ENCODE results near the gene EPC1.
"Not testable (repeated sequence)": the region's sequence is repeated elsewhere in the genome, so short reads cannot be mapped to it uniquely, and the experiment has no call there.

EPC1 gene

DNA sequence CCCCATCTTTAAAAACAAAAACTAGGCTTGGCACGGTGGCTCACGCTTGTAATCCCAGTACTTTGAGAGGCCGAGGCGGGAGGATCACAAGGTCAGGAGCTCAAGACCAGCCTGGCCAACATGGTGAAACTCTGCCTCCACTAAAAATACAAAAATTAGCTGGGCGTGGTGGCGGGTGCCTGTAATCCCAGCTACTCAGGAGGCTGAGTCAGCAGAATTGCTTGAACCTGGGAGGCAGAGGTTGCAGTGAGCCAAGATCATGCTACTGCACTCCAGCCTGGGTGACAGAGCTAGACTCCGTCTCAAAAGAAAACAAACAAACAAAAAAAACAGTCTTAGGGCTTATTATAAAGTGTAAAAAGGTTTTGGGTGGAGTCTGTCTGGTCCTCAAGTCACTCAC is 117.2 kb downstream of the EPC1 start:
- DNase-seq, result not testable (repeated sequence)

DNA sequence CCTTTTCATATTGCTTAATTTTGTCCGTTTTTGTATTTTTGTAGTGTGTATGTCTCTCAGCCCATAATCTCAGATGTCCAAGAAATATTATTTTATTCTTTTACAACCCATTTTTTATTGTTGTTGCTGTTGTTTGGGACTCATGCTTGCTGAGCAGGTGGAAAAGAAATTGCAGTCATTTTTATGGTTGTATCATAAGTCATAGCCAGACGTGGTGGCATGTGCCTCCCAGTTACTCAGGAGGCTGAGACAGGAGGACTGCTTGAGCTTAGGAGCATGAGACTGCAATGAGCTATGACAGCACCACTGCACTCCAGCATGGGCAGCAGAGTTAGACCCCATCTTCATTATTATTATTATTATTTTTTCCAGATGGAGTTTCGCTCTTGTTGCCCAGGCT is 117.8 kb downstream of the EPC1 start:
- DNase-seq, result no peak

DNA sequence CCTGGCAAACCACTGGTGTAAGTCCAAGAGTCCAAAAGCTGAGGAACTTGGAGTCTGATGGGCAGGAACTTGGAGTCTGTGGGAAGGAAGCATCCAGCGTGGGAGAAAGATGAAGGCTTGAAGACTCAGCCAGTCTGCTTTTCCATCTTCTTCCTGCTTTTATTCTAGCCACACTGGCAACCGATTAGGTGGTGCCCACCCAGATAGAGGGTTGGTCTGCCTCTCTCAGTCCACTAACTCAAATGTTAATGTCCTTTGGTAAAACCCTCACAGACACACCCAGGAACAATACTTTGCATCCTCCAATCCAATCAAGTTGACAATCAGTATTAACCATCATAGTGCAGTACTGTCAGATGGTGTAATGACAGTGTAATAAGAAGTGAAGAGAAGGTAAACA is 119.2 kb downstream of the EPC1 start:
- no peak for DNase-seq

DNA sequence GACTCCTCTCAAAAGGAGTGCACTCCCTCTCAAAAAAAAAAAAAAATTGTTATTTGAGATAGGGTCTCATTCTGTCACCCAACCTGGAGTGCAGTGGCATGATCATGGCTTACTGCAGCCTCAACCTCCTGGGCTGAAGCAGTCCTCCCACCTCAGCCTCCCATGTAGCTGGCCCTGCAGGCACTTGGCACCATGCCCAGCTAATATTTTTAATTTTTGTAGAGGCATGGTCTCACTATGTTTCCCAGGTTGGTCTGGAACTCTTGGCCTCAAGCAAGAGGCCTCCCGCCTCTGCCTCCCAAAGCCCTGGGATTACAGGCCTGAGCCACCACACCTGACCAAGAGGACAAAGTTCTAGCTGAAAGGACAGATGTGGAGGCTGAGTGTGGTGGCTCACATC is 120.3 kb downstream of the EPC1 start:
- no peak for DNase-seq

DNA sequence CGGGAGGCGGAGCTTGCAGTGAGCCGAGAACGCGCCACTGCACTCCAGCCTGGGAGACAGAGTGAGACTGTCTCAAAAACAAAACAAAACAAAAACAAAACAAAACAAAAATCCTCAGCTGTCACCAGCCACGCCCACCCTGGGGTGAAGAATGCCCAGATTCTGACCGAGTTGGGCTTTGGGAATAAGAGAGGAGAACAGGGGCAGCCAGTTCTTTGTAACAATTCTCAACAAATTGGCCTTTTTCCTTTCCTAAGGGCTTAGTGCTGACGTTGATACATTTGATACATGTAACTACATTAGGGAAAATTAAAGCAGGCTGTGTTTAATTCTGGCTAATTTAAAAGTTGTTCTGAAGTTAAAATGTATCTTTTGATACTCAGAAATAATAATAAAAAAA is 121.0 kb downstream of the EPC1 start:
- DNase-seq, result no peak

DNA sequence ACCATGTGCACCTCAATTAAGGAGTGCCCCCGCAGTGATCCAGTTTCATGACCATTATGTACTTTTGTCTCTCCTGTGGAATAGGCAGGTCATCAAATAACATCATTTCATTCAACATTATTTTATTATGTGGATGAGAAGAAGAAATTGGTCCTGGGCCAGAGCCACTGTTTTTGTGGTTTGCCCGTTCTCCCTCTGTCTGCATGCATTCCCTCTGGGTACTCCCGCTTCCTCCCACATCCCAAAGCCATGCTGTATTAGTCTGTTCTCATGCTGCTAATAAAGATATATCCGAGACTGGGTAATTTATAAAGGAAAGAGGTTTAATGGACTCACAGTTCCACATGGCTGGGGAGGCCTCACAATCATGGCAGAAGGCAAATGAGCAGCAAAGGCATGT is 124.6 kb downstream of the EPC1 start:
- DNase-seq, result not testable (repeated sequence)

DNA sequence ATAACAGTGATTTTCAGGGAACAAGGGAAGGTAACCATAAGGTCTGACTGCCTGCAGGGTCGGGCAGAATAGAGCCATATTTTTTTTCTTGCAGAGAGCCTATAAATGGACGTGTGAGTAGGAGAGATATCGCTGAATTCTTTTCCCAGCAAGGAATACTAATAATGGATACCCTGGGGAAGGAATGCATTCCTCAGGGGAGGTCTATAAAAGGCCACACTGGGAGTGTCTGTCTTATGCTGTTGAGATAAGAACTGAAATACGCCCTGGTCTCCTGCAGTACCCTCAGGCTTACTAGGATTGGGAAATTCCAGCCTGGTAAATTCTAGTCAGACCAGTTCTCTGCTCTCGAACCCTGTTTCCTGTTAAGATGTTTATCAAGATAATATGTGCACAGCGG is 127.8 kb downstream of the EPC1 start:
- not testable (repeated sequence) for DNase-seq

DNA sequence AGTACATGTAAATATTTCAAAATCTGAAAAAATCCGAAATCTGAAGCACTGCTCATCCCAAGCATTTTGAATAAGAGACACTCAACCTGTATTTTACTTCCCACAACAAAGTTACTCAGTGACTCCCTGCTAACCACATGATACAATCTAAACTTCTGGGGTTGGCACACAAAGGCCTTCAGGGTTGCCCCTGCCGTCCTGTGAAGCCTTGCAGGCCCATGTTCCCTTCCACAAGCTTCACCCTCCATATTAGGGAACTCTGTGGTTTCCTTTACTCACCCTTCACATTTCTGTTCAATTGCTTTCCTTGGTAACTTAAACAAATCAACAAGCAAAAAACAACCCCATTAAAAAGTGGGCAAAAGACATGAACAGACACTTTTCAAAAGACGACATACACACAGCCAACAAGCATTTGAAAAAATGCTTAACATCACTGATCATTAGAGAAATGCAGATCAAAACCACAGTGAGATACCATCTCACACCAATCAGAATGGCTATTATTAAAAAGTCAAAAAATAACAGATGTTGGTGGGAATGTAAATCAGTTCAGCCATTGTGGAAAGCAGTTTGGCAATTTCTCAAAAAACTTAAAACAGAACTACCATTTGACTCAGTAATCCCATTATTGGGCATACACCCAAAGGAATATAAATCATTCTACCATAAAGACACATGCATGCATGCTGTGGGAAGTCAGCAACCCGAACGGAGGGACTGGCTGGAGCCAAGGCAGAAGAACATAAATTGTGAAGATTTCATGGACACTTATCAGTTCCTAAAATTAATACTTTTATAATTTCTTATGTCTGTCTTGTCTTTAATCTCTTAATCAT is 128.5 kb downstream of the EPC1 start:
- DNase-seq, result peak in 1 of 2 experiments; percentile 22
